Liver (tissue), 3 donors: Measurements from ENCODE around the gene CSN2.

ENCODE experiments used
- CTCF ChIP-seq: fragments of 150-350 bp; IDR thresholded peaks from 2 replicates; pipeline ENCODE4 v1.5.1; 2017; ENCODE audit warnings: improper control_type of control experiment, low read depth, low read length; ENCODE audit not compliant: missing input control
- RXRA ChIP-seq, 2 donors: IDR thresholded peaks; 2 replicates each; pipeline ENCODE4 v1.6.1; 2017 to 2018; ENCODE audit warnings: antibody characterized with exemption in 2 of 2, mild to moderate bottlenecking in 1 of 2
- donor health status: healthy.
- donor health status: healthy.

- no peak for TF ChIP-seq RXRA (IDR thresholded peaks at IDR 0.05)
- no peak for TF ChIP-seq CTCF
These were observed 25.5 kb upstream of the CSN2 start for GRCh38 chr4:69991016-69991415.
